GM21360 (cell line): ENCODE data around the gene PPP4R4.
"Not testable (repeated sequence)": the region's sequence is repeated elsewhere in the genome, so short reads cannot be mapped to it uniquely, and the experiment has no call there.

Source experiments
- ATAC-seq: cut with Tn5 transposase; IDR thresholded peaks from one replicate; pipeline ENCODE4 v1.9.1; 2021; ENCODE audit warnings: mild to moderate bottlenecking, moderate library complexity; ENCODE audit not compliant: unreplicated experiment

Gene PPP4R4

DNA sequence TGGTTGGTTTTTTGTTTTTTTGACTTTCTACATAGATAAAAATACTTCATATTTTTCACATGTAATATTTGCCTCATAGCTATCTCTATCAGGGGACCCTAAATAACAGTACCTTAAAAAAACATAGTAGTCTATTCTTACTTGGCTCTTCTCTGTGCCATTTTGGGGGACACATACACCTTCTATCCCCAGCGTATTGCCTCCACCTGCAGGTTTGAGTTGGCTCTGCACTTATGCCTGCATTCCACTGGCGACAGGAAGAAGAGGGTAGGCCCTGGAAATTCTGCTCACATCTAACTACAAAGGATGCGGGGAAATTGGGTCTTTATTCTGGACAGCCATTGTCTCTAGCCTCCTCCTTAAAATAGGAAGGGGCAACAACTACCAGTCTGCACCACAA, 30.9 kb upstream of the PPP4R4 start:
- ATAC-seq: no peak

GRCh38 chr14:94143711-94144110, 30.4 kb upstream of the PPP4R4 start:
- no peak for ATAC-seq

- ATAC-seq: no peak
These were observed 29.4 kb upstream of the PPP4R4 start for GRCh38 chr14:94144765-94145164.

DNA sequence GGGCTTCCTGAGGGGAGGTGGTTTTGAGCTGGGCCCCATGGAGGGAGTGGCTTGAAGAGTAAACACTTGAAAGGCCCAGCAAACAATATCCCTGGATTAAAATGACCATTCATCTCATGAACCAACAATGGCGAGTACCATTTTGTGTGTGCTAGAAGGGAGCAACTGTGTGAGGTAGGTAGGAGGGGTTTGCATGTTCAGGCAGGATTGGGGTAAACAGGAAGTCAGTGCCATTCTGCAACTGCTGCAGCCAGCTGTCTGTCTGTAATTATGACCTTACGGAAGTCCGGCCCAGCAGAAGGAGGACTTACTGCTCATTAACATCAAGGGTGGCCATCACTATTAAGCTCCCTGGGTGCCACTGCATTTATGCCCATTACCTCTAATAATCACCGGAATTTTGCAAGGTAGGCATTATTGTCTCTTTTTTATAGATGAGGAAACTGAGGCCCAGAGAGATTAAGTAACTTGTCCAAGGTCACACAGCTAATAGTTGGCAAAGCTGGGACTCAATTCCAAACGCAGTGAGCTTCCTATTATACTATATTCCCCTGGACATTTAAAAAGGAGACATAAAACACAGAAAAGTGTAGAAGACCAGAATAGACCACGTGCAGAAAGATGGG, 28.1 kb upstream of the PPP4R4 start:
- no peak for ATAC-seq

DNA sequence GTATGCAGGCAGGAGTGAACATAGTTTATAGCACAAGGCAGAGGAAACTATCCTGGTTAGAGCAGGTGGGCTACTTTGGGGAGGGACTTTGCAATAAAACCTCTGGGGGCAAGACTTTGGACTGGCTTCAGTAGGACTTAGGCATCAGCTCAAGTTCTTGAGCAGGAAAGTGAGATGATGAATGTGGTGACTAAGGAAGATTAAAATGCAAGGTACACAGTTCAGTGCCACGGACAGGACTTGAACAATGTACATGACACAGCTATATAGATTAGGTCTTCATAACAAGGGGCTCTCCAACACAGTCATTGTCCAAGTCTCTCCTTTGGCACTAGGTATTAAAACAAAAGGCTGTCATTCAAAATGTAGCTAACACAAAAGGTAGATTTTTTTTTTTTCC, 21.4 kb upstream of the PPP4R4 start:
- ATAC-seq: no peak

- no peak for ATAC-seq
These were observed 20.3 kb upstream of the PPP4R4 start for GRCh38 chr14:94153750-94154342.

DNA sequence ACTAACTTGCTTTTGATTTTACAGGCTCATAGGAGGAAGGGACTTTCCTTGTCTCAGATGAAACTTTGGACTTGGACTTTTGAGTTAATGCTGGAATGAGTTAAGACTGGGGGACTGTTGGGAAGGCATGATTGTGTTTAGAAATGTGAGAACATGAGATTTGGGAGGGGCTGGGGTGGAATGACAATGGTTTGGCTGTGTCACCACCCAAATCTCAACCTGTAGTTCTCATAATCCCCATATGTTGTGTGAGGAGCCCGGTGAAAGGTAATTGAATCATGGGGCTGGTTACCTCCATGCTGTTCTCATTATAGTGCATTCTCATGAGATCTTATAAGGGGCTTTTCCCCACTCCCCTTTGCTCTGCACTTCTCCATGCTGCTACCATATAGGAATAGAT, 18.0 kb upstream of the PPP4R4 start:
- ATAC-seq: not testable (repeated sequence)

DNA sequence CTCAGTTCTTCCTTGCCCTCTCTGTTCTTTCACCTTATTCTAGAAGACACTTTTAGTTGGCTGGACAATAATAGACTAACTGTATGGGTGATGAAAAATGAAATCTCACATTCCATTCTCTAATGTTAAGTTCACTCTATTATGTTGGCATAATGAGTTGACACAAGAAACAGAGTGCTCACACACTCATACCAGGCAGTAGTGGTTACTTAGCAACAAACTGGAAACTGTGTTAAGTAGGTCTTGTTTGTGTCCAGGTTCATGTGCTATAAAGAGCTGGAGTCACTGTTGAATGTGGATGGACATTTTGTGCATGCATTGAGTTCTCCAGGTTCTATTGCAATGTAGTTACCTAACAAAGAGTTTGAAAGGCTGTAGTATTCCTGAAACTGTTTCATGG, 16.9 kb upstream of the PPP4R4 start:
- ATAC-seq: no peak

DNA sequence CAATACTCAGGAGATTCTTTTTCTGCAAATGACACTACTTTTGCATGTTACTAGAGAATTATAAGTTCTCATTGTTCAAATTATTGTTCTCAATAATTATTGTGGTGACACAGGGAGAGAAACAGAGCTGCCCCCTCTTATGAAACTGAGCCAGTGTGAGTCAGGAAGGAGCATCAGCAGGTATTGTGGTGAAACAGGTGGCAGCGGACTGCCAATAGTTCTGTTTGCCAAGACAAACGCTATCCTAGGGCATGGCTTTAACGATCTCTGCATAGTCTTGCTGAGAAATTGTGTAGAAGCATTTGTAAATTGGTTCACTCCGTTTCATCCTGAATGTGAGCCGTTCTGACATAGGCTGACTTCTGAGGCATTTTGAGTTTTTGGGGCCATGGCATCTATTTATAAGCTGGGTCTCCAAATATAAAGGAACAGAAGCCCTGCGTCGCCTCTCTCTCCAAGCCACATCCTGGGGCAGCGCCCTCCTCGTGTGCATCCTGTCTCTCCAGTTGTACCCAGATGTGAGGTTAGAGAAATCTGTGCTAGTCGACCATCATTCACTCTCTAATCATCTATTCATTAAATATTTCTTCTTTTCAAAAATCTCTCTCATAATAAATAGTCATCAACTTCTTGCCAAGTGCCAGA, 15.8 kb upstream of the PPP4R4 start:
- ATAC-seq: no peak

DNA sequence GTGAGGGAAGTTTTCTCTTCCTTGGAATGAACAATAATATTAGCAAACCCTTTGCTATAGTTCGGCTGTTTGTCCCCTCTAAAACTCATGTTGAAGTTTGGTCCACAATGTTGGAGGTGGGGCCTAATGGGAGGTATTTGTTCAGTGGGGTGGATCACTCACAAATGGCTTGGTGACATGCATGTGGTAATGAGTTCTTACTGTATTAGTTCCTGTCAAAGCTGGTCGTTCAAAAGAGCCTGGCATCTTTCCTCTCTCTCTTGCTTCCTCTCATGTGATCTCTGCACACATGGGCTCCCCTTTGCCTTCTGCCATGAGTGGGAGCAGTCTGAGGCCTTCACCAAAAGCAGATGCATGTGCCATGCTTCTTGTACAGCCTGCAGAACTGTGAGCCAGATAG, 13.1 kb upstream of the PPP4R4 start:
- ATAC-seq: no peak

DNA sequence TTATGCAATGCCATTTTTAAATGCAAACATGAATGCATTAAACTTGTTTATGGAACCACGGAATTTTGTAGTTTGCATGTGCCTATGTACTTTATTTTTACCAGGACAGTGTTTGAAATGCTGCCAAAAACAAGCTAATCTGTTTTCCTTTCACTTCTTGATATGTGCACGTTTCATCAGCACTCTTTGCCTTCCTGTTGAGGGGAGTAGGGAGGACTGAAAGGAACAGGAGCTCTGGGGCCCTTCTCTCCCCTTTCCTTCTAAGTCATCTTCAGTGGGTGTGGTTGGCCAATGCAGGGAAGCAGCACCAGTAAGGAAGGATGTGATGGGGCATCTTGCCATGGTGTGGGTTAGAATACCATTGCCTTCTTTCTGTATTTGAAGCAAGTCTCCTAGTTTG, 12.1 kb upstream of the PPP4R4 start:
- ATAC-seq: no peak

DNA sequence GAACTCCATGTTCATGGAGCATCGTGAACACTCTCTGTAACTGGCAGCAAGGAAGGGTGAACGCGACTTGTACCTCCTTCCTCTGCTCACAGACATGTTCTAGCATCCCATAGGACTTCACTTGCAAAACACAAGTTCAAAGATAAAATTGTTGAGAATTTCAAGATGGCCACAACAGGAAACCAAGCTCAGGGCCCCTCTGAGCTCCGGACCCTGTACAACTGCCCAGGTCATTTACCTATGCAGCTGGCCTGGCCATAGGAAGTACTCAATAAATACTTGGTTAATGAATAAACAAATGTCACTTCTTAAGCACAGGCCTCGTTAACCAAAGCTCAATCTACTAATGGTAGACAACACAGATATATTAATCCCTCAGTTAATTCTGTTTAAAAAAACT, 11.7 kb upstream of the PPP4R4 start:
- no peak for ATAC-seq

DNA sequence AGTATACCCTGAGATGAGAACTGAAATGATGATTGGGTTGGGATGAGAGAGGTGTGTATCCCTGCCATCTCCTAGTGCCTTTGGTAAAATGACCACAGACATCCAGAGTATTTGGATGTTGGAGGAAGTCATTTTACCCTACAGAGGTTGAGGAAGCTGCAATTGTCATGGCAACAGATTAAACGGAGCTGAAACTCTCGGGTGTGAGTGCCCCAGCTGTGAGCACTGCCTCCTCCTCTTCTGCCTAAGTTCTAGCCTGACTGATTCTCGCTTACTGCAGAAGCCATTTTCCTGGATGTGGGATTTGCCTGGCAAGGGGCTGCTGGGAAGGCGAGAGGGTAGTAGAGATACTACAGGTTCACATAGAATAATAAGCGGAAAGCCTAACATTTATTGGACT, 10.3 kb upstream of the PPP4R4 start:
- ATAC-seq: no peak

DNA sequence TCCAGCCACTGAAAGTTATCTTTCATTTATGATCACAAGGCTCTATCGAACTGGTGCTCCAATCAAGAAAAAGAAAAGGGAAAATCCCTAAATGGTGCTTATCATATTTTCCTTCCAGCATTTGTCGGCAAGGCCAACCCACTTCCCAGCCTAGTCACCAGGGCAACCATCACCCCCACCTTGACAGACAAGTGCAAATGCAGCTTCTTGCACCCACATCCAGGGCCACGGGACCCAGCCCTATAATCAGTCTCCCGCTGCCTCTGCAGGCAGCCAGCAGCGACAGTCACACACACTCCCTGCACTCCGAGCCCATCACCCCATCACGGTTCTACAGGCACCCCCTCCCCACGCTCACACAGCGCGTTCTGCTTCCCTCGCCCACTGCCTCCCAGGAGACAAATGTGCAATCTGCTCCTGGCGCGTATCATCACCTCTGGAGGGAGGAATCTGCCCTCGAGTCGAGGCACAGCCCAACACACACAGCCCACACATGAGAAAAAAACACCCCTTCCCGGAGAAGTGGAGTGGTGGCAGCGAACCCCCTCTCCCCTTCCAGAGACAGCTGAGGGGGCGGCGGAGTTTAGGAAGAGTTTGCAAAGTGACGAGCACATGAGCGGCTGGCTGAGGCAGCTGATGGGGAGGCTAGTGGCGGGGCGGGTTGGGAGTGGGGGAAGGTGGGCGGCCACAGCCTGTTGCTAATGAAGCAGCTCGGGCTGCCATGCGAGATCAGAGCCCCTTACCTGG, 9.3 kb upstream of the PPP4R4 start:
- ATAC-seq: no peak

GRCh38 chr14:94165744-94166143, 8.4 kb upstream of the PPP4R4 start:
- no peak for ATAC-seq

DNA sequence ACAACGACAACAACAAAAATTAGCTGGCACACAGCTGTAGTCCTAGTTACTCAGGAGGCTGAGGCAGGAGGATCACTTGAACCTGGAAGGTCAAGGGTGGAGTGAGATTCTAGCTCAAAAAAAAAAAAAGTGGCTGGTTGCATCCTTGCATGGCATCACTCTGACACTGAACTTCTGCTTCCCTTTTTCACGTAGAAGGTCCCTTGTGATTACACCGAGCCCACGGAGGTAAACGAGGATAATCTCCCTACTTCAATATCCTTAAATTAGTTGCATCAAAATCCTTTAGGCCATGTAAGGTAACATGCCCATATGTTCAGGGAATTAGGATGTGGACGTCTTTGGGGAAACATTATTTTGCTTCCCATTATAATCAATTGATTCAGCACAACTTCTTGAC, 4.0 kb upstream of the PPP4R4 start:
- ATAC-seq: no peak

GRCh38 chr14:94171208-94171607, 2.9 kb upstream of the PPP4R4 start:
- ATAC-seq: no peak

DNA sequence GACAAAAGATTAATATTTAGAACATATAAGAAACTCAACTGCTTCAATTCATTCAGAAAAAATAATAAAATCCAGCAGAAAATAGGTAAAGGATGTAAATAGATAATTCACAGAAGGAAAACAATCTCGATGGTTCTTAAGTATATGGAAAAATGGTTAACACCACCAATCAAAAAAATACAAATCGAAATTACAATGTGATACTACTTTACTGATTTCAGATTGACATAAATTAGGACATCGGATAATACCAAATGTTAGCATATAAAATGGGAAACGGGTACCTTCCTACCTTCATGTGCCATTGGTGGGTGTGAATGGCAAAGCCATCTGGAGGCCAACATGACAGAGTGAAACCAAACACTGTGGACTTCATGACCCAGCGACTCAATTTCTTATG, 1.6 kb upstream of the PPP4R4 start:
- ATAC-seq: no peak

GRCh38 chr14:94173471-94173884, 644 bp upstream of the PPP4R4 start:
- no peak for ATAC-seq

- ATAC-seq: no peak
These were observed 485 bp downstream of the PPP4R4 start for GRCh38 chr14:94174604-94175010.

GRCh38 chr14:94175011-94175745, 1.1 kb downstream of the PPP4R4 start:
- no peak for ATAC-seq
